Body of pancreas (tissue), 4 donors: ENCODE measurements around the gene ADGRE2. TPM values are rescaled to one million over a fixed set of nuclear protein-coding genes. Genes with fewer than 3 reads are reported as not detected.

Experiments
- ATAC-seq: fragments of 150-250 bp; one replicate; pipeline ENCODE4 v1.9.1; 2016
- DNase-seq, 4 donors: peaks; one replicate each; pipeline ENCODE4 v3.0.0-alpha.2; 2019
- H3K27ac ChIP-seq, 4 donors: fragments of 200-600 bp; sonication (generic); 1 replicate in 3 of 4; 2 replicates in 1 of 4; pipeline versions ENCODE4 v1.5.1 to v1.6.1; 2016 to 2019; ENCODE audit warnings: mild to moderate bottlenecking in 1 of 4, mixed read lengths in 1 of 4, moderate library complexity in 1 of 4
- H3K27me3 ChIP-seq, 2 donors: fragments of 200-600 bp; sonication (generic); one replicate each; pipeline ENCODE4 v1.6.0; 2016; ENCODE audit warnings: mild to moderate bottlenecking in 1 of 2
- H3K36me3 ChIP-seq, 2 donors: fragments of 200-600 bp; sonication (generic); replicated peaks in 1 of 2; 2 replicates each; pipeline ENCODE4 v1.5.1; 2016; ENCODE audit warnings: low read depth in 2 of 2; ENCODE audit not compliant: insufficient read depth in 1 of 2
- H3K4me1 ChIP-seq: fragments of 200-600 bp; sonication (generic); one replicate; pipeline ENCODE4 v1.6.0; 2016
- H3K4me3 ChIP-seq, 2 donors: fragments of 200-600 bp; sonication (generic); 1 replicate in 1 of 2; 2 replicates in 1 of 2; pipeline ENCODE4 v1.5.1; 2016 to 2019
- H3K9me3 ChIP-seq, 3 donors: fragments of 200-600 bp; sonication (generic); 1 replicate in 2 of 3; 2 replicates in 1 of 3; pipeline ENCODE4 v1.5.1; 2016
- CTCF ChIP-seq, 7 experiments: fragments of 450-650 bp in 4 of 7; fragments of 200-600 bp in 3 of 7; sonication (generic) in 3 of 7; IDR thresholded peaks; one replicate each; pipeline ENCODE4 v1.5.1; 2016 to 2019; ENCODE audit warnings: antibody characterized with exemption in 7 of 7
- POLR2A ChIP-seq, 3 donors: fragments of 450-650 bp; IDR thresholded peaks; one replicate each; pipeline ENCODE4 v1.6.1; 2016; ENCODE audit warnings: antibody characterized with exemption in 3 of 3, mild to moderate bottlenecking in 2 of 3
- WGBS, 2 donors: methylation state at CpG; one replicate each; pipeline ENCODE4 v1.1.5; 2017; 5-methylcytosine and 5-hydroxymethylcytosine counted together
- intact Hi-C: fragments of 100-400 bp; cut with DNase I; formaldehyde crosslinking; loops from one replicate; pipeline ENCODE4 v1.15.1; 2023
- small RNA-seq: library from RNA; depleted of rRNA; stranded (forward); fragments of <200 nt; gene quantifications from one replicate; pipeline ENCODE3, GENCODE V24; 2016
- total RNA-seq, 2 donors: library from RNA; depleted of rRNA; stranded (reverse); fragments of >200 nt; gene quantifications; one replicate each; pipeline ENCODE4 v1.1.0, GENCODE V29; 2016

Gene ADGRE2
- total RNA-seq, 2 donors from 2014 or later: 0.33 to 1.3 TPM

- Histone ChIP-seq H3K4me3 (no peak overlapping the region), H3K4me1 (peaks cover 15% of the 10 kb centered on the region), H3K27me3 (no peaks in the 10 kb centered on the region), H3K9me3 (no peaks in the 10 kb centered on the region), H3K27ac (no peak overlapping the region), H3K36me3 (no peaks in the 10 kb centered on the region)
- peak in 2 of 7 experiments; percentile 8 to 21 for TF ChIP-seq CTCF (IDR thresholded peaks at IDR 0.05)
- no peak for TF ChIP-seq POLR2A (IDR thresholded peaks at IDR 0.05)
- ATAC-seq: no peak
- intact Hi-C loops: loop anchor here (10.0 kb wide), 1 partner anchor 122 kb away; no protein-coding TSS in a partner anchor
- no peak for DNase-seq
- WGBS, 2 donors: 34 to 49% methylated on average over 3 of the region's 3 CpGs
Observed at GRCh38 chr19:14686411-14686810, 91.9 kb downstream of the ADGRE2 start.

- Histone ChIP-seq H3K9me3 (no peaks in the 10 kb centered on the region), H3K27ac (no peak overlapping the region), H3K4me1 (no peaks in the 10 kb centered on the region), H3K4me3 (no peak overlapping the region), H3K27me3 (no peaks in the 10 kb centered on the region), H3K36me3 (no peaks in the 10 kb centered on the region)
- ATAC-seq: no peak
- peak in 1 of 4 donors; percentile 23 for DNase-seq
- 18 to 21% methylated on average over 3 of the region's 3 CpGs for WGBS, 2 donors
- intact Hi-C loops: loop anchor here (10.0 kb wide), 1 partner anchor 119 kb away; no protein-coding TSS in a partner anchor
- no peak for TF ChIP-seq POLR2A (IDR thresholded peaks at IDR 0.05)
- TF ChIP-seq CTCF (IDR thresholded peaks at IDR 0.05): no peak
Observed at GRCh38 chr19:14683439-14683838, 94.9 kb downstream of the ADGRE2 start.

Small RNA genes lying within 50 kb of the gene (small RNA-seq; reads per million reads assigned to genes)
- gene AC005255.1: not detected

Other genes starting within 250 kb of the ADGRE2 start
- 10 to 100 TPM; 26.2 to 28.7 TPM for gene TECR, start 249.0 kb downstream of the ADGRE2 start, total RNA-seq
- gene NDUFB7, start 206.5 kb downstream of the ADGRE2 start, total RNA-seq: 100 to 1,000 TPM; 121 to 206 TPM
- not detected for gene CLEC17A, start 195.5 kb downstream of the ADGRE2 start, total RNA-seq
- not detected for gene ADGRE3, start 103.7 kb downstream of the ADGRE2 start, total RNA-seq
- 10 to 100 TPM; 14.2 to 18.2 TPM for gene ZNF333, start 88.5 kb downstream of the ADGRE2 start, total RNA-seq
- not detected for gene OR7A5, start 56.6 kb upstream of the ADGRE2 start, total RNA-seq
- gene OR7C1, start 56.6 kb upstream of the ADGRE2 start, total RNA-seq: not detected
- gene OR7A10, start 70.4 kb upstream of the ADGRE2 start, total RNA-seq: not detected
- gene OR7A17, start 107.6 kb upstream of the ADGRE2 start, total RNA-seq: not detected
- gene OR7C2, start 162.9 kb upstream of the ADGRE2 start, total RNA-seq: not detected
- gene SLC1A6, start 201.3 kb upstream of the ADGRE2 start, total RNA-seq: not detected